Endothelial cell (in vitro differentiated cells): ENCODE results near the gene PARP6. TPM values are rescaled to one million over a fixed set of nuclear protein-coding genes. Genes with fewer than 3 reads are reported as not detected.

ENCODE experiments used
- DNase-seq: peaks from one replicate; pipeline ENCODE4 v3.0.0; 2021; ENCODE audit warnings: low spot score
- H3K27ac Mint-ChIP-seq: one replicate; pipeline ENCODE4 v1.8.0; 2021; ENCODE audit warnings: mixed read lengths, inconsistent platforms; ENCODE audit not compliant: unreplicated experiment
- H3K27me3 Mint-ChIP-seq: one replicate; pipeline ENCODE4 v1.8.0; 2021; ENCODE audit warnings: mild to moderate bottlenecking, moderate library complexity, mixed read lengths, inconsistent platforms; ENCODE audit not compliant: unreplicated experiment
- H3K36me3 Mint-ChIP-seq: one replicate; pipeline ENCODE4 v1.8.0; 2021; ENCODE audit warnings: mild to moderate bottlenecking, low read depth, mixed read lengths, inconsistent platforms; ENCODE audit not compliant: unreplicated experiment
- H3K4me1 Mint-ChIP-seq: one replicate; pipeline ENCODE4 v1.8.0; 2021; ENCODE audit warnings: mild to moderate bottlenecking, mixed read lengths, inconsistent platforms; ENCODE audit not compliant: unreplicated experiment
- H3K4me3 Mint-ChIP-seq: one replicate; pipeline ENCODE4 v1.8.0; 2021; ENCODE audit warnings: mild to moderate bottlenecking, mixed read lengths, inconsistent platforms; ENCODE audit not compliant: unreplicated experiment
- H3K9me3 Mint-ChIP-seq: one replicate; pipeline ENCODE4 v1.8.0; 2021; ENCODE audit warnings: mixed read lengths, inconsistent platforms; ENCODE audit not compliant: unreplicated experiment
- CTCF ChIP-seq: fragments of 200-600 bp; sonication (generic); IDR thresholded peaks from one replicate; pipeline ENCODE4 v1.5.0; 2021; ENCODE audit warnings: antibody characterized with exemption; ENCODE audit not compliant: unreplicated experiment
- total RNA-seq: library from RNA; stranded (reverse); fragmentation: NEBNext Ultra II Directional; extraction: Animal tissue kit (Norgen Biotek cat#: 25700); gene quantifications from one replicate; pipeline ENCODE4 v1.2.1, GENCODE V29; 2021; ENCODE audit not compliant: unreplicated experiment

PARP6 gene
- total RNA-seq, 1 donor from 2014 or later: 77.4 TPM

- Mint-ChIP-seq H3K4me1 (peaks cover 24% of the 10 kb centered on the region), H3K27ac (no peak overlapping the region), H3K4me3 (peak overlapping the region; percentile 94), H3K9me3 (no peaks in the 10 kb centered on the region), H3K27me3 (peaks cover 2% of the 10 kb centered on the region), H3K36me3 (peaks cover 5% of the 10 kb centered on the region)
- no peak for DNase-seq
- TF ChIP-seq CTCF: no peak
These were observed 500 bp downstream of the PARP6 start for GRCh38 chr15:72271895-72272212.

- Mint-ChIP-seq H3K4me1 (peaks cover 24% of the 10 kb centered on the region), H3K9me3 (no peaks in the 10 kb centered on the region), H3K36me3 (peaks cover 5% of the 10 kb centered on the region), H3K4me3 (peak overlapping the region; percentile 94), H3K27ac (no peak overlapping the region), H3K27me3 (peaks cover 2% of the 10 kb centered on the region)
- TF ChIP-seq CTCF: no peak
- DNase-seq: no peak
These were observed 1.1 kb downstream of the PARP6 start for GRCh38 chr15:72271221-72271620.

- no peak overlapping the region for H3K27ac Mint-ChIP-seq
These were observed 2.6 kb downstream of the PARP6 start for GRCh38 chr15:72269739-72270138.

GRCh38 chr15:72265031-72265430 lies 7.3 kb downstream of the PARP6 start:
- Mint-ChIP-seq H3K4me3 (no peak overlapping the region), H3K27me3 (no peaks in the 10 kb centered on the region), H3K9me3 (no peaks in the 10 kb centered on the region), H3K27ac (no peak overlapping the region), H3K36me3 (peaks cover 48% of the 10 kb centered on the region), H3K4me1 (no peaks in the 10 kb centered on the region)
- TF ChIP-seq CTCF: no peak
- no peak for DNase-seq

More at GRCh38 chr15:72269739-72270138, 2.6 kb downstream of the PARP6 start:
- Mint-ChIP-seq H3K4me3 (no peak overlapping the region), H3K9me3 (no peaks in the 10 kb centered on the region), H3K36me3 (peaks cover 13% of the 10 kb centered on the region), H3K27me3 (peaks cover 2% of the 10 kb centered on the region), H3K4me1 (peaks cover 24% of the 10 kb centered on the region)
- no peak for DNase-seq
- TF ChIP-seq CTCF: no peak

- Mint-ChIP-seq H3K27ac (no peak overlapping the region), H3K36me3 (peaks cover 66% of the 10 kb centered on the region), H3K9me3 (no peaks in the 10 kb centered on the region), H3K4me1 (no peaks in the 10 kb centered on the region), H3K27me3 (peaks cover 2% of the 10 kb centered on the region), H3K4me3 (no peak overlapping the region)
- no peak for DNase-seq
- no peak for TF ChIP-seq CTCF
These were observed 19.6 kb downstream of the PARP6 start for GRCh38 chr15:72252663-72253299.
